GM19240 (cell line): ENCODE measurements around the gene ANKRD20A1.
"Not testable (repeated sequence)": the region's sequence is repeated elsewhere in the genome, so short reads cannot be mapped to it uniquely, and the experiment has no call there.

Experiments used
- DNase-seq: peaks from one replicate; pipeline ENCODE4 v3.0.0; 2011; ENCODE audit warnings: low spot score; ENCODE audit not compliant: insufficient read length

The ANKRD20A1 gene

DNA sequence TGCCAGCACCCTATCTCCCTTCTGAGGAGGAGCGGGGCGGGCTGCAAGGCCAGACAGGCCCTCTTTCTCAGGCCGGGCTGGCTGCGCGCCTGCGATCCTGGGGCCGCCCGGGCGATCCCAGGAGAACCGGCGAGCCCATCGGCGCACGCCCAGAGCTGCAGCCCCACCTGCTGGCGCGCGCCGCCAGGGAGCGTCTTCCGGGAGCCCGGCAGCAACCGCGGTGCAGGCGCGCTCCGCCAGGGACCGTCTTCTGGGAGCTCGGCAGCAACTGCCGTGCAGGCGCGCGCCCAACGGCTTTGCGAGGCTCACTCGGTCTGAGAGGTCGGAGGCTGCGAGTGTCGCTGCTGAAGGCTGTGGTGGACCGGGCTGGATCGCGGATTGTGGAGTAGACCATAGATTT is at the start of gene ANKRD20A1:
ANKRD20A1 (plus strand) TSS at position 61 of the 400 bp plus-strand sequence. CDS start 496 bp downstream, outside the sequence.
- DNase-seq = not testable (repeated sequence)

DNA sequence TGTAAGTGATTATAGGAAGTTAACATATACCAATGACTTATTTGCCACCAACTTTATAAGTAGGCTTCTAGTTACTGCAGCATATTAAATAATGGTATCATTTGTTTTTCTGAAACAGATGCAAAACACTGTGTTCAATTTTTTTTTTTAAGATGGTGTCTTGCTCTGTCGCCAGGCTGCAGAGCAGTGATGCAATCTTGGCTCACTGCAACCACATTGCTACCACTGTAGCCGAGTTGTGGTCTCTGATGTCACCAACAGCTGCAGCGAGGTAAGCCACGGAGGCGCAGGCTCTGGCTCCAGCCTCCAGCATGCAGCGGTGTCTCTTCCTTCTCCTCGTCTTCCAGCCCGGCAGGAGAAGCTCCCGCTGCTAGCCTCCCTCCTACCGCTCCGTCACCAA is 26.6 kb upstream of the ANKRD20A1 start:
- DNase-seq = not testable (repeated sequence)
